AG04449 (cell line): ENCODE measurements around the gene RYR2.
"Not testable (repeated sequence)": the region's sequence is repeated elsewhere in the genome, so short reads cannot be mapped to it uniquely, and the experiment has no call there.

ENCODE experiments used
- CTCF ChIA-PET: fragments of 350-600 bp; formaldehyde crosslinking; extraction: SDS; loops from one replicate; lab custom pipeline; 2021; ENCODE audit warnings: antibody characterized with exemption; lab: Yijun Ruan, JAX
- POLR2A ChIA-PET: fragments of 400-600, 350-600 bp; formaldehyde crosslinking; extraction: SDS; loops from one replicate; lab custom pipeline; 2020; ENCODE audit warnings: antibody characterized with exemption, inconsistent platforms; lab: Yijun Ruan, JAX
- DNase-seq: peaks from one replicate; pipeline ENCODE4 v3.0.0-alpha.2; 2010; ENCODE audit warnings: low read depth, low spot score
- H3K4me3 ChIP-seq: 2 replicates; pipeline ENCODE4 v1.5.1; 2011; ENCODE audit warnings: low read depth, mild to moderate bottlenecking, control low read depth, low read length
- CTCF ChIP-seq: IDR thresholded peaks from one replicate; pipeline ENCODE4 v1.5.1; 2011; ENCODE audit warnings: mild to moderate bottlenecking, moderate library complexity, low read length, control low read depth, inconsistent platforms; ENCODE audit not compliant: insufficient read depth; ENCODE audit errors: missing control alignments

Gene RYR2

GRCh38 chr1:237115035-237115434 is 73.1 kb downstream of the RYR2 start:
- POLR2A ChIA-PET = no interaction called here
- no peak for DNase-seq
- TF ChIP-seq CTCF = no peak
- CTCF ChIA-PET = no interaction called here
- H3K4me3 ChIP-seq = no peak overlapping the region

GRCh38 chr1:237119091-237119490 is 77.1 kb downstream of the RYR2 start:
- CTCF ChIA-PET = no interaction called here
- POLR2A ChIA-PET = no interaction called here
- H3K4me3 ChIP-seq = no peak overlapping the region
- TF ChIP-seq CTCF = no peak
- DNase-seq = no peak

- ChIA-PET POLR2A (no interaction called here), CTCF (no interaction called here)
- TF ChIP-seq CTCF = no peak
- H3K4me3 ChIP-seq = no peak overlapping the region
- no peak for DNase-seq
Measured at GRCh38 chr1:237120683-237121082, 78.7 kb downstream of the RYR2 start.

- DNase-seq = no peak
- no peak for TF ChIP-seq CTCF
- no peak overlapping the region for H3K4me3 ChIP-seq
- CTCF ChIA-PET = no interaction called here
- POLR2A ChIA-PET = no interaction called here
Measured at GRCh38 chr1:237124856-237125462, 83.0 kb downstream of the RYR2 start.

GRCh38 chr1:237126180-237126579 is 84.2 kb downstream of the RYR2 start:
- CTCF ChIA-PET = no interaction called here
- no peak overlapping the region for H3K4me3 ChIP-seq
- no peak for TF ChIP-seq CTCF
- no peak for DNase-seq
- POLR2A ChIA-PET = no interaction called here

GRCh38 chr1:237127301-237127700 is 85.3 kb downstream of the RYR2 start:
- CTCF ChIA-PET, DNase-seq, H3K4me3 ChIP-seq, POLR2A ChIA-PET: not testable (repeated sequence)

- no peak for TF ChIP-seq CTCF
- POLR2A ChIA-PET = no interaction called here
- DNase-seq = no peak
- no peak overlapping the region for H3K4me3 ChIP-seq
- CTCF ChIA-PET = no interaction called here
Measured at GRCh38 chr1:237133921-237134320, 91.9 kb downstream of the RYR2 start.
